NCI-H187 treated with DMSO at 0.1 percent for 48 hours (cell line): Measurements from ENCODE around the gene ARHGAP1.
"Not testable (repeated sequence)": the region's sequence is repeated elsewhere in the genome, so short reads cannot be mapped to it uniquely, and the experiment has no call there.

Experiments
- DNase-seq: peaks from one replicate; lab custom pipeline; 2025; lab: John Stamatoyannopoulos, UW

Gene ARHGAP1

GRCh38 chr11:46723359-46723680 lies 22.9 kb upstream of the ARHGAP1 start:
- DNase-seq = no peak

- no peak for DNase-seq
Observed at GRCh38 chr11:46722566-46723358, 22.3 kb upstream of the ARHGAP1 start.

- no peak for DNase-seq
Observed at GRCh38 chr11:46721286-46721685, 20.9 kb upstream of the ARHGAP1 start.

- DNase-seq = no peak
Observed at GRCh38 chr11:46719543-46720218, 19.3 kb upstream of the ARHGAP1 start.

- DNase-seq = no peak
Observed at GRCh38 chr11:46719048-46719542, 18.7 kb upstream of the ARHGAP1 start, which contains the start of gene F2. TSS of gene F2 (plus strand) at chr11:46719213. CDS start at chr11:46719236, 23 bp downstream.

GRCh38 chr11:46718155-46719019 lies 18.0 kb upstream of the ARHGAP1 start:
- no peak for DNase-seq

GRCh38 chr11:46717825-46718154 lies 17.4 kb upstream of the ARHGAP1 start:
- DNase-seq = not testable (repeated sequence)

- DNase-seq = no peak
Observed at GRCh38 chr11:46712874-46713576, 12.6 kb upstream of the ARHGAP1 start.

- DNase-seq = no peak
Observed at GRCh38 chr11:46711303-46711702, 10.9 kb upstream of the ARHGAP1 start.

- DNase-seq = no peak
Observed at GRCh38 chr11:46710821-46711269, 10.4 kb upstream of the ARHGAP1 start.

- not testable (repeated sequence) for DNase-seq
Observed at GRCh38 chr11:46709351-46709750, 8.9 kb upstream of the ARHGAP1 start.

- DNase-seq = no peak
Observed at GRCh38 chr11:46706886-46707285, 6.5 kb upstream of the ARHGAP1 start.

- no peak for DNase-seq
Observed at GRCh38 chr11:46705070-46705688, 4.8 kb upstream of the ARHGAP1 start.

GRCh38 chr11:46701078-46701654 lies 747 bp upstream of the ARHGAP1 start:
- DNase-seq = no peak

GRCh38 chr11:46698597-46698996 lies 1.8 kb downstream of the ARHGAP1 start:
- no peak for DNase-seq

- DNase-seq = no peak
Observed at GRCh38 chr11:46697723-46698122, 2.7 kb downstream of the ARHGAP1 start.

- DNase-seq = no peak
Observed at GRCh38 chr11:46697303-46697702, 3.1 kb downstream of the ARHGAP1 start.

GRCh38 chr11:46696212-46696558 lies 4.2 kb downstream of the ARHGAP1 start:
- DNase-seq = no peak

GRCh38 chr11:46695345-46696211 lies 4.8 kb downstream of the ARHGAP1 start:
- no peak for DNase-seq

- DNase-seq = no peak
Observed at GRCh38 chr11:46694607-46695006, 5.8 kb downstream of the ARHGAP1 start.
